ENCODE data around the gene TAPT1.

The TAPT1 gene

GRCh38 chr4:16116019-16116418 lies 110.3 kb downstream of the TAPT1 start:
- no peak overlapping the region for H3K27ac ChIP-seq
- no peak for TF ChIP-seq ZFX (IDR thresholded peaks at IDR 0.05; ENCODE audit: borderline replicate concordance)
- TF ChIP-seq, protein P1, sequence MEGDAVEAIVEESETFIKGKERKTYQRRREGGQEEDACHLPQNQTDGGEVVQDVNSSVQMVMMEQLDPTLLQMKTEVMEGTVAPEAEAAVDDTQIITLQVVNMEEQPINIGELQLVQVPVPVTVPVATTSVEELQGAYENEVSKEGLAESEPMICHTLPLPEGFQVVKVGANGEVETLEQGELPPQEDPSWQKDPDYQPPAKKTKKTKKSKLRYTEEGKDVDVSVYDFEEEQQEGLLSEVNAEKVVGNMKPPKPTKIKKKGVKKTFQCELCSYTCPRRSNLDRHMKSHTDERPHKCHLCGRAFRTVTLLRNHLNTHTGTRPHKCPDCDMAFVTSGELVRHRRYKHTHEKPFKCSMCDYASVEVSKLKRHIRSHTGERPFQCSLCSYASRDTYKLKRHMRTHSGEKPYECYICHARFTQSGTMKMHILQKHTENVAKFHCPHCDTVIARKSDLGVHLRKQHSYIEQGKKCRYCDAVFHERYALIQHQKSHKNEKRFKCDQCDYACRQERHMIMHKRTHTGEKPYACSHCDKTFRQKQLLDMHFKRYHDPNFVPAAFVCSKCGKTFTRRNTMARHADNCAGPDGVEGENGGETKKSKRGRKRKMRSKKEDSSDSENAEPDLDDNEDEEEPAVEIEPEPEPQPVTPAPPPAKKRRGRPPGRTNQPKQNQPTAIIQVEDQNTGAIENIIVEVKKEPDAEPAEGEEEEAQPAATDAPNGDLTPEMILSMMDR (IDR thresholded peaks at IDR 0.05), result no peak

- H3K27ac ChIP-seq, result no peak overlapping the region
- no peak for TF ChIP-seq ZFX (IDR thresholded peaks at IDR 0.05; ENCODE audit: borderline replicate concordance)
- TF ChIP-seq, protein P1 (IDR thresholded peaks at IDR 0.05), result no peak
These were observed 111.7 kb downstream of the TAPT1 start for GRCh38 chr4:16114546-16114945.

- H3K27ac ChIP-seq, result no peak overlapping the region
- TF ChIP-seq, protein P1 (IDR thresholded peaks at IDR 0.05), result no peak
- no peak for TF ChIP-seq ZFX (IDR thresholded peaks at IDR 0.05; ENCODE audit: borderline replicate concordance)
These were observed 112.5 kb downstream of the TAPT1 start for GRCh38 chr4:16113741-16114140.

DNA sequence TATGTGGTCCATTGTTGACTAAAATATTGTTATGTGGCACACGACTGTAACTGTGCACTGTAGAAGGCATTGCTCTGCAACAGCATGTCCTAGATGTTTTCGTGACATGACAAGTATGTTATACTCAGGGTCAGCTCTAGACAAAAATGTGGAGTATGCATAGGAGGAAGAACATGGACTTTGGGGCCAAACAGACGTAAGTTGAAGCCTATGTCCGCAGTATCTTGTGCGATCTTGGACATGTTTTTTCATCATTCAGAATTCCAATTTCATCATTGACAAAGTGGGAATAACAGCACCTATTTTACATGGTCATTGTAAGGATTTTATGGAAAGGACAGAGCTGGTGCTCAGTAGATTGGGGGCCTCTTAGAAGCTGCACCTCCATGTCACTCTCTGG lies 114.7 kb downstream of the TAPT1 start:
- TF ChIP-seq, protein P1 (IDR thresholded peaks at IDR 0.05), result no peak
- no peak for TF ChIP-seq ZFX (IDR thresholded peaks at IDR 0.05; ENCODE audit: borderline replicate concordance)
- no peak overlapping the region for H3K27ac ChIP-seq

DNA sequence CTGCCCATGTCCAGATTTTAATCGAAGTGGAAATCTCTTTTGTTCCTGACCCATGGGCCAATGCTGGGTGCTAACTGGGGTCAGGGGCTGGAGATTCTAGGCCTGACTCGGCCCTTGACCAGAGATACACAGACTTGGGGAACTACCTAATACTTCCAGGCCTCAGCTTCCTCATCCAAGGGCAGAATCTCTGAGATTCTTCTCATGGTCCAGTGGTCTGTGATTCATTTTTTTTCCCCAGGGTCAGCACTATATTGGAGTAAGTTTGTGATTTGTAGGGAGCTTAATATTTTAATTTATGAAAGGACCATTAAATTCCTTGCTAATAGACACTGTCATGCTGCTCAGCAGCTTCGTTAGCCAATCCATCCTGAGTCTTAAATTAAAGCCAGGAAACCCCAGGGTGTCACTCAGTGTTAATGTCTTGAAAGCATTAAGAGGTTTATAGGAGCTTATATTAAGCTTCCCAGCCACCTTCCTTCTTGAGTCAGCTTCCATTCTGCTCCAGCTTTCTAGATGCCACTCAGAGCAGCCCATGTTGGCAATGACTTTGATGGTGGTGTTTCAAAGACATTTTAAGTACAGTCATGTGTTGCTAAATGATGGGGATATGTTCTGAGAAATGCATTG lies 115.5 kb downstream of the TAPT1 start:
- no peak for TF ChIP-seq ZFX (IDR thresholded peaks at IDR 0.05; ENCODE audit: borderline replicate concordance)
- TF ChIP-seq, protein P1 (IDR thresholded peaks at IDR 0.05), result no peak
- H3K27ac ChIP-seq, result no peak overlapping the region
